GM19463 (cell line): ENCODE results near the gene EWSR1.

Experiments used
- ATAC-seq: cut with Tn5 transposase; IDR thresholded peaks from one replicate; pipeline ENCODE4 v1.9.1; 2021; ENCODE audit warnings: mild to moderate bottlenecking, moderate library complexity; ENCODE audit not compliant: unreplicated experiment

Gene EWSR1

GRCh38 chr22:29267462-29267857 is 608 bp upstream of the EWSR1 start:
- no peak for ATAC-seq

DNA sequence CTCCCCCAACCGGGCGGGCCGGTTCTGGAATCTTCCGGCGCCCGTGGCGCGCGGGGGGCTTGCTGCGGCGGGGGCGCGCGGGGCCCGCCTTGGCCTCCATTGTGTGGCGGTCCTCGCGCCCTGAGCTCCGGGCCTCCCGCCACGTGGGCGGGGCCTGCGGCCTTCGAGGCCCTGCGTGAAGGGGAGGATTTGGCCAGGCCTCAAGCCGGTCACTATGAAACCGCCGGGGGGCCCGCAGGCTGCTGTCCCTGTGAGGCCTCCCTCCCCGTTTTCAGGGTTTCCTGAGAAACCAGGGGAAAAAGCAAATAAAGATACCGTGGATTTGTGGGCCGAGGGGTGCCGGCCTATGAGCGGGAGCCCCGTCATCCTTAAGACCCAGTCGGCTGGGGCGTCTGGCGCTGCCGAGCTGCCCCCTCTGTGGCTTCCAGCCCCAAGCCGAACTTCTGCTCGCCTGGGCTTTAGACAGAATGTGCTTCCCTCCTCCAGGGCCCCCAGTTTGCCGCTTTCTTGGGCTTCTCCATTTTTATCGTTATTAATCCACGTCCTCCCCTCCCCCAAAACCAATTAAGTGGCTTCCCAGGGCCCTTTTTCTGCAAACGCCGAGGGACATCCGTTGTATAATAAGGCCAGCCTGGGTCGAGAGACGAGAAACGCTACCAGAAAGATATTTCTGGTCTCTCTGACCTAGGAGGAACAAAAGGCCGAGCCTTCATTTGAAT is 602 bp downstream of the EWSR1 start:
- ATAC-seq, result peak; percentile 14

- no peak for ATAC-seq
Measured at GRCh38 chr22:29269230-29269604, 1.1 kb downstream of the EWSR1 start.

DNA sequence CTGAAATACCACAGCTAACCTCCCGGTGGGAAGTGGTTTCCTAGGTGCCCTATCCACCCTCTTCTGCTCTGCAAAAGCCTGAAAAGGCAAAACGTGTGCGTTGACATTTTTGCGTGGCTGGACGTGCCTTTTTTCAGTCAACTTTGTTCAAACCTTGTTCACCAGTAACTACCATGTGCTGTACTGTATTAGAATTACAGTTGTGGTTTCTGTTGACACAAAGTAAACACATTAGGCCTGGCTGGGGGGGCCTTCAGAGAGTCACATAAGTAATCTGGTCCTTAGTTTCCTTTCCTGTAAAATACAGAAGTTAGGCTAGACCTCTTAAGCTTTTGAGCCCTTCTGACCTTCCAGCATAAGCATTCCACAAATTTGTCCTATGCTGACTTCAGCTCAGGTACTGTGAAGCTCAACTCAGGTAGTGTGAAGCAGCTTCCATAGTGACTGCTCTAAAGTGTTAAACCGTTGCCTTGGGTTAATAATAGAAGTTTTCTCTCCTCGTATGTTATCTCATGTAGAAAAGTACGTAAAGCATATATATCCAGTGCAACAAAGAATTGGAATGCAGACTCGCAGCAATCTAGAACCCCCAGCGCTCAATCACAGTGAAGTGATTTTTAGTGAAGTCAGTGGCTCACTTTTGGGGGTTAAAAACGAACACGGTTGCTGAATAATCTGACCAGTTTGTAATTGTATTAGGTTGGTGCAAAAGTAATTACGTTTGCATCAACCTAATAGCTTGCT is 1.8 kb downstream of the EWSR1 start:
- no peak for ATAC-seq

DNA sequence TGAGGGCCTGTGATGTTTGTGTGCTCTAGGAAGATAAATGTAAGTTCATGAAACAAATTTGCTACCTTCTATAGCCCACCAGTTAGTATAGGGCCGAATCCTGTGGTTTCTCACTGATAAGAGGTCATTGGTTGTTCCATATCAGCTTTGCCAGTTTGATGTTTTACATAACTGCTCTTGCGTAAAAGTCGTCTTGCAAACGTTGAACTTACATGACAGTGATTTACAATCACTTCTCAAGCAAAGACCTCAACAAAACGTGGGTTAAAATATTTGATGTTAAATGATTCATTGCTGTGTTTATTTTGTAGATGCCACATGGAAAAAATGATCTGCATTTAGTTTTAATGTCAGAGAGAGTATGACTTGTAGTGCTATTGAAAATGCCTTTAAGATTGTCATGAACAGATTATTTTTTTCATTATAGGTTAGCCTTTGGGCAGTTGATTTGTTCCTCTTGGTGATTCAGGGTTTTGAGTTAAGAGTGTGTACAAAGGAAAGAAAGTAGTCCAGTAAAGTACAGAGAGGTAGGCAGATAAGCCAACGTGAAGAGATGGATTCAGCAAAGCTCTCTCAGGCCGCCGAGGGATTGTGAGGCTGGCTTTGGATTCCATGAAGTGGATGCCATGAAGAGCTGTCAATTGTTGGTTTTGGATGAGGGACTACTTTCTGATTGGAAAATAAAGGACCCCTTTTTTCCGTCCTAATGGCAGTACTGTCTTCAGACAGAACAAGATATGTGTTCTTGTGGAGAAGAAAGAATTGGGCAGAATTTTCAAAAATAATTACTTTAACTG is 2.6 kb downstream of the EWSR1 start:
- no peak for ATAC-seq

- no peak for ATAC-seq
Measured at GRCh38 chr22:29272624-29273023, 4.6 kb downstream of the EWSR1 start.

DNA sequence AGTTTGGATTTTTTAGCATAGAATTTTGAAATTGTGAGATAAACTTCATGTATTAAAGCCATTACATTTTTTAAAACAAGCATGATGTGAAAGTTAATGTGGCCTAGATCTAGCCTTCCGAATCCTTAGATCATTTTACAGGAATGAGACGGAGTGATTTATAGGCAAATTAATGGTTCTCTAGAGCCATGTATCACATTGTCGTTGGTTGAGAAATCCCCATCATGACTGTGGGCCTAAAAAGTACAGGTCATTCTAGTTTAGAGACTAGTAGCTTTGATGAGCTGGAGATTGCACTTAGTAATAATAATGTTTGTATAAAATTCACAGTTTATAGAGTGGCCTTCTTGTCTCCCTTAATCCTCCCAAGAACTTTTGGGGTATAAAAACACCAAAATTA is 7.1 kb downstream of the EWSR1 start:
- ATAC-seq, result no peak

DNA sequence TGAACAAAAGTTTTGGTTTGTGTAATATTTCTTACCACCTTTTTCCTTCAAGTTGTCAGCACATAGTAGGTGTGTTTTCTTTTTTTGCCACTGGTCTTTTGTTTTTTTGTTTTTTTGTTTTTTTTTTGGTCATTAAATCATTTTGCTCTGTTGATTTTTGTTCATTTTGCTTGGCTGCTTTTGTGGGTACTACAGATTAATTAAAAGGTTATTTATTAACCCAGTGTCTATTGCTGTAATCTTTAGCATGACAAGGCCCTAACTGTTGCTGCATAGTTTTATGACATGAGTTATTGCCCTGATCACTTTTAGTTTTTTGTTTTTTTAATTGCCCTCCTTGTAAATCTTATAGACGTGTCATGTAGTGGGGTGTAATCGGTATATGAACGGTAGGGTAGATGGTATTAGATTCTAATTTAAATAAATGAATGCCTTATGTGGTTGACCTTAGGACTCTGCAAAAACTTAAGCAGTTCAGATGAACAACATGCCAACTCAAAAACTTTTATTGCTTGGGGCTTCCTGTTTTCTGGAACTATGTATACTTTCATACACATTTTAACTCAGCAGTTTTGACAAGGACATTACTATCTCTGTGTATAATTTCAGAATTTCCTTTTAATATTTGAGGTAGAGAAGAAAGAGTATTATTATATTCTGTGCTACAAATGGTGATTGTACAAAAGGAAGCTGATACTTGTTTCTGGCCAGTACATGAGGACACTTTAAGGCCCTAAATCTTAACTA is 7.9 kb downstream of the EWSR1 start:
- no peak for ATAC-seq

GRCh38 chr22:29277927-29278326 is 9.9 kb downstream of the EWSR1 start:
- no peak for ATAC-seq

DNA sequence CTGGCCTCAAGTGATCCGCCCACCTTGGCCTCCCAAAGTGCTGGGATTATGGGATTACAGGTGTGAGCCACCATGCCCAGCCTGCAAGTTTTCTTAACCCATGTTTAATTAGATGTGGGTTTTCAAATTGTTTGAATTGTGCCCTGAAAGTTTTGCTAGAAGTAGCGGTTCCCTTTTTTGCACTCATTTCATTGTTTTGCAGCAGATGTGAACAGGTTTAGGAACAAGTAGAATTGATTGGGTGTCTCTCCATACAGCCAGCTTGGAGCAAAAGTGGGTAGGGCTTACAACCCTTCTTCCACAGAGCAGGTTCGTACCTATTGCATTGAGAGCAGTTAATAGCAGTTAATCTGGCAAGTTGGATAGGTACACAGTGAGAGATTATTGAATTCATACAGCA is 16.1 kb downstream of the EWSR1 start:
- ATAC-seq, result no peak

DNA sequence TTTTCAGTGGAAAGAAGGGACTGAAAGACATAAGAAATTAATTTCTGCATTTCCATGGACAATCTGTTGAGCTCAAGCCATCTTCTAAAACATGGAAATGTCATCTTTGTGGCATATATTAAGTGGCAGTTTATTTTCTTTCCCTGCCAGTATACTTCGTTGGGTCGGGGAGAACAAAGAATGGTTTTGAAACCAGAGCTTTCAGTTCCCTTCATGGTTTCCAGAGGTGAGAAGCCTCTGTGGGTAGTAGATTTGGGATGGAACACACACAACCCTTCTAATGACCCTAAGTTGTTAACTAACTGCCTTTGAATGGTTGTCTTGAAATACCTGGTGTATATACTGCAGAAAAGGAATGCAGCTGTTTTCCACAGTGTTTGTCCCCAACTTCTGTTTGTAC is 20.8 kb downstream of the EWSR1 start:
- ATAC-seq, result no peak

DNA sequence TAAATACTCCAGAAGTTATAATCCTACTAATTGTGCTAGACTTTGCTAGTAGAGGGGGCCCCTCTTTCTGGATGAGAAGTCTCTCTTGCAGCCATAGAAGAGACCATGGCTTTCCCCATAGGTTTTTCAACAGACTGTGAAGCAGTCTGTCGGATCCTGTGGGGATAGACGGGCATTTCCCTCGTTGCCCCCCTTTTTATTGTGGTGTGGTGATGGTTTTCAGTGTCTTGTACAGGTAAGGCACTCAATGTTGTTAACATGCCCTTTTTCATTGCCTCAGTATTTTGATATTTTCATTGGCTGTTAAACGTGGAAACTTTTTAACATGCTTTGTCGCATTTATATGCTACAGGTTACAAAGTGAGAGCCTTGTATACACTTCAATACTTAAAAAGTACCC is 22.0 kb downstream of the EWSR1 start:
- no peak for ATAC-seq

GRCh38 chr22:29291215-29291614 is 23.1 kb downstream of the EWSR1 start:
- ATAC-seq, result no peak

DNA sequence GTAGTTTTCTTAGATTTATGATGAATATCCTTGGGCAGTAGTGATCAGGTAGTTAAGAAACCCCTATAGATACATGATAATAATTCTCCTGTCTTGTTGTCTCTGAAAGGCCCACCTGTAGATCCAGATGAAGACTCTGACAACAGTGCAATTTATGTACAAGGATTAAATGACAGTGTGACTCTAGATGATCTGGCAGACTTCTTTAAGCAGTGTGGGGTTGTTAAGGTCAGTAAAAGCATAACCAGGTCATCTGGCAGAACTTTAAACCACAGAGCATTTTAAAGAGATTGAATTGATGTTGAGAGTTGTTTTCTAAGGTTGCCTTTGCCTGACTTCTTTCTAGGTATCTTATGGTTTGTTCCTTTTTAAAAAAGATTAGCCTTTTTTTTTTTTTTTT is 24.3 kb downstream of the EWSR1 start:
- ATAC-seq, result no peak

DNA sequence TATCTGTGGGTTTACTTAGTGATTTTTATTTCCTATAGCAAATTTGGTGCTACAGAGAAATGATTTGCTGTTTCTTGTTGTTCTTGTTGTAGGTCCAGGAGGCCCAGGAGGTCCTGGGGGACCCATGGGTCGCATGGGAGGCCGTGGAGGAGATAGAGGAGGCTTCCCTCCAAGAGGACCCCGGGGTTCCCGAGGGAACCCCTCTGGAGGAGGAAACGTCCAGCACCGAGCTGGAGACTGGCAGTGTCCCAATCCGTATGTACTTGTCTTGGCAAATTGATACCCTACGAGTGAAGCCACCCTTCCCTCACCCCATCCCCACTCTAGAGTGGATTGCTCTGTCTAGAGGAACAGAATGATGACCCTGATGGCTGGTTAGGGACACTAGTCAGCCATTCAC is 30.6 kb downstream of the EWSR1 start:
- ATAC-seq, result no peak

GRCh38 chr22:29299136-29299900 is 31.2 kb downstream of the EWSR1 start:
- ATAC-seq, result no peak

GRCh38 chr22:29300467-29300806 is 32.4 kb downstream of the EWSR1 start:
- no peak for ATAC-seq

DNA sequence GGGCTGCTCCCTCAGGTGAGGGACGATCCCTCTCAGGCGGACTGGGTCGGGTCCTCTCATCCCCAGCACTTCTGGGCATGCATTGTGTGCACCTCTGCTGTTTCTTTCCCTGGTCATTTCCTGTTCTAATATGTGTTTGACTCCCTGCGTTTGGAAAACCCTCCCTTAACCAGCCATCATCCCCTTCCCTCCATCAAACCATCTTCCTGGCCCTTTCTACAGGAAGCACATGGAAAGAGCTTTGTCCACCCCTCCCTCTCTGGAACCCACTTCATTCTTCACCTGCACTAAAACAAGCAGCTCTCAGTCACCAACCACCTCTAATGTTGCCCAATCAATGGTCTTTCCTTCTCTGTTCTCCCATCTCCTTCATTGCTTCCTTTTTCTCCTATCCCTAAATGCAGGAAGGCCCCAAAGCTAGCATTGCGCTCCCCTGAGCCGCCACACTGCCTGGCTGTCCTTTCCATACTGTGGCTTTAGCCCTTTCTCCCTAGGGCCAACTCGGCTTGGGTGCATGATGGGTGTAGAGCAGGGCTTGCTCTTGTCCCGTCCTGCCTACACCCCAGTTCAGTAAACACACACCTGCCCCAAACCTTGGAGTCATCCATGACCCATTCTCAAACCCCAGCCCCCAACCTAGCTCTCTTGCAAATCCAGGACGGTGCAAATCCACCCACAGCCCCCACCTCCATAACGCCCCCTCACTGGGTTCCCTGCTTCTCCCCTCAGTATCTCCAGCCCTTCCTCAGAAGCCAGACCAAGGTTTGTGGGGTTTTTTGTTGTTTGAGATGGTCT is 32.9 kb downstream of the EWSR1 start:
- ATAC-seq, result no peak

- no peak for ATAC-seq
Measured at GRCh38 chr22:29301716-29302401, 33.8 kb downstream of the EWSR1 start.
